Gastrocnemius medialis (tissue), 4 donors: ENCODE data around the gene HIGD1C. TPM values are rescaled to one million over a fixed set of nuclear protein-coding genes. Genes with fewer than 3 reads are reported as not detected.
"Not testable (repeated sequence)": the region's sequence is repeated elsewhere in the genome, so short reads cannot be mapped to it uniquely, and the experiment has no call there.

Experiments
- ATAC-seq, 2 donors: fragments of 150-250 bp; one replicate each; pipeline ENCODE4 v1.9.1; 2016
- DNase-seq, 2 donors: peaks; one replicate each; pipeline ENCODE4 v3.0.0-alpha.2; 2019
- H3K27ac ChIP-seq, 4 donors: fragments of 200-600 bp; sonication (generic); 1 replicate in 1 of 4; 2 replicates in 3 of 4; pipeline ENCODE4 v1.5.1; 2016 to 2018; ENCODE audit warnings: mild to moderate bottlenecking in 2 of 4, moderate library complexity in 1 of 4
- H3K27me3 ChIP-seq, 3 donors: fragments of 200-600 bp; sonication (generic) in 2 of 3; 1 replicate in 1 of 3; 2 replicates in 2 of 3; pipeline versions ENCODE4 v1.5.1 to v1.6.0; 2016 to 2019; ENCODE audit warnings: mild to moderate bottlenecking in 1 of 3, moderate library complexity in 1 of 3
- H3K36me3 ChIP-seq, 2 donors: fragments of 200-600 bp; sonication (generic) in 1 of 2; one replicate each; pipeline ENCODE4 v1.5.1; 2017 to 2018
- H3K4me1 ChIP-seq, 2 donors: fragments of 200-600 bp; sonication (generic) in 1 of 2; one replicate each; pipeline ENCODE4 v1.5.1; 2016 to 2017; ENCODE audit warnings: mild to moderate bottlenecking in 2 of 2
- H3K4me3 ChIP-seq, 4 donors: fragments of 200-600 bp; sonication (generic) in 3 of 4; 1 replicate in 1 of 4; 2 replicates in 3 of 4; pipeline ENCODE4 v1.5.1; 2016 to 2019; ENCODE audit warnings: mild to moderate bottlenecking in 2 of 4
- H3K9me3 ChIP-seq, 3 donors: fragments of 200-600 bp; sonication (generic) in 2 of 3; 1 replicate in 1 of 3; 2 replicates in 2 of 3; pipeline ENCODE4 v1.5.1; 2016 to 2019
- CTCF ChIP-seq, 5 experiments: fragments of 450-650 bp in 3 of 5; fragments of 200-600 bp in 2 of 5; sonication (generic) in 2 of 5; IDR thresholded peaks in 4 of 5; conservative IDR thresholded peaks in 1 of 5; 1 replicate in 4 of 5; 2 replicates in 1 of 5; pipeline ENCODE4 v1.5.1; 2016 to 2019; ENCODE audit warnings: antibody characterized with exemption in 5 of 5, mild to moderate bottlenecking in 3 of 5, moderate library complexity in 3 of 5
- POLR2A ChIP-seq, 2 donors: fragments of 450-650 bp; IDR thresholded peaks; one replicate each; pipeline ENCODE4 v1.6.1; 2017; ENCODE audit warnings: antibody characterized with exemption in 2 of 2, mild to moderate bottlenecking in 2 of 2, moderate library complexity in 2 of 2
- in situ Hi-C, 4 donors: fragments of 200-750 bp; cut with MboI; loops; one replicate each; pipeline versions ENCODE4 v1.15.0 to v1.8.0; 2017; ENCODE audit warnings: low sequenced_read_pairs in 4 of 4
- intact Hi-C: fragments of 100-400 bp; cut with DNase I; formaldehyde crosslinking; loops from one replicate; pipeline ENCODE4 v1.15.1; 2023; ENCODE audit warnings: low total_unique reads
- total RNA-seq, 4 donors: library from RNA; depleted of rRNA; stranded (reverse); fragments of >200 nt; gene quantifications; one replicate each; pipeline versions ENCODE4 v1.1.0 to v1.2.3, GENCODE V29; 2016

HIGD1C gene
- total RNA-seq, 4 donors from 2014 or later: not detected

- Histone ChIP-seq H3K4me3 (peak overlapping the region; percentile 8 to 46 (median 28)), H3K27me3 (no peaks in the 10 kb centered on the region), H3K9me3 (no peaks in the 10 kb centered on the region), H3K36me3 (peaks cover 0 to 25% of the 10 kb centered on the region in 2 donors), H3K27ac (peak overlapping the region; percentile 72 to 89 (median 80)), H3K4me1 (peaks cover 35 to 37% of the 10 kb centered on the region in 2 donors)
- ATAC-seq: peak; percentile 81 to 89
- intact Hi-C loops (no loop called here), in situ Hi-C loops (no loop called here)
- peak; percentile 81 to 86 for DNase-seq
- TF ChIP-seq CTCF (IDR thresholded peaks at IDR 0.05 in 4 of 5, conservative IDR thresholded peaks at IDR 0.05 in 1 of 5) (no peak), POLR2A (IDR thresholded peaks at IDR 0.05) (peak; percentile 47 to 57)
Measured at GRCh38 chr12:51009056-51009440, 56.7 kb downstream of the HIGD1C start.

- H3K27me3 ChIP-seq: no peaks in the 10 kb centered on the region
- intact Hi-C loops: no loop called here
- DNase-seq (peak in 1 of 2 donors; percentile 47), ATAC-seq (no peak)
- peaks cover 0 to 9% of the 10 kb centered on the region in 2 donors for H3K36me3 ChIP-seq
- H3K27ac ChIP-seq: peak overlapping the region; percentile 72 to 89 (median 80)
- no peaks in the 10 kb centered on the region for H3K9me3 ChIP-seq
- H3K4me1 ChIP-seq: peaks cover 45 to 47% of the 10 kb centered on the region in 2 donors
- H3K4me3 ChIP-seq: no peak overlapping the region
- TF ChIP-seq CTCF (IDR thresholded peaks at IDR 0.05 in 4 of 5, conservative IDR thresholded peaks at IDR 0.05 in 1 of 5): no peak
- TF ChIP-seq POLR2A (IDR thresholded peaks at IDR 0.05): no peak
- in situ Hi-C loops: no loop called here
Measured at GRCh38 chr12:51011955-51012354, 59.6 kb downstream of the HIGD1C start.

- intact Hi-C loops: no loop called here
- TF ChIP-seq CTCF (IDR thresholded peaks at IDR 0.05 in 4 of 5, conservative IDR thresholded peaks at IDR 0.05 in 1 of 5) (no peak), POLR2A (IDR thresholded peaks at IDR 0.05) (no peak)
- peak overlapping the region; percentile 72 to 89 (median 80) for H3K27ac ChIP-seq
Measured at GRCh38 chr12:51012570-51013236, 60.4 kb downstream of the HIGD1C start.

GRCh38 chr12:51013441-51013840 lies 61.1 kb downstream of the HIGD1C start:
- H3K4me3 ChIP-seq: peak overlapping the region in 2 of 4 donors; percentile 7 to 16
- no peaks in the 10 kb centered on the region for H3K36me3 ChIP-seq
- DNase-seq: no peak
- no peaks in the 10 kb centered on the region for H3K27me3 ChIP-seq
- ATAC-seq: peak in 1 of 2 donors; percentile 9
- H3K27ac ChIP-seq: peak overlapping the region; percentile 72 to 89 (median 80)
- no peak for TF ChIP-seq CTCF (IDR thresholded peaks at IDR 0.05 in 4 of 5, conservative IDR thresholded peaks at IDR 0.05 in 1 of 5)
- TF ChIP-seq POLR2A (IDR thresholded peaks at IDR 0.05): no peak
- H3K4me1 ChIP-seq: peaks cover 47 to 50% of the 10 kb centered on the region in 2 donors
- H3K9me3 ChIP-seq: no peaks in the 10 kb centered on the region
- intact Hi-C loops: no loop called here
- in situ Hi-C loops: no loop called here

More at GRCh38 chr12:51012570-51013236, 60.4 kb downstream of the HIGD1C start:
- in situ Hi-C loops: no loop called here
- peak overlapping the region in 3 of 4 donors; percentile 4 to 11 (median 5) for H3K4me3 ChIP-seq
- H3K27me3 ChIP-seq: no peaks in the 10 kb centered on the region
- peaks cover 0 to 1% of the 10 kb centered on the region in 2 donors for H3K36me3 ChIP-seq
- DNase-seq (no peak), ATAC-seq (peak; percentile 34 to 52)
- peaks cover 47 to 50% of the 10 kb centered on the region in 2 donors for H3K4me1 ChIP-seq
- no peaks in the 10 kb centered on the region for H3K9me3 ChIP-seq

GRCh38 chr12:51014467-51014866 lies 62.1 kb downstream of the HIGD1C start:
- in situ Hi-C loops, intact Hi-C loops, ATAC-seq, DNase-seq, H3K27me3 ChIP-seq, H3K9me3 ChIP-seq, H3K36me3 ChIP-seq, H3K4me3 ChIP-seq: not testable (repeated sequence)
- Histone ChIP-seq H3K27ac (peak overlapping the region; percentile 72 to 89 (median 80)), H3K4me1 (peaks cover 39 to 46% of the 10 kb centered on the region in 2 donors)
